Thoracic aorta (tissue), 2 donors: ENCODE data around the gene ZNF282. TPM values are rescaled to one million over a fixed set of nuclear protein-coding genes. Genes with fewer than 3 reads are reported as not detected.

ENCODE experiments used
- ATAC-seq: fragments of 150-250 bp; one replicate; pipeline ENCODE4 v1.8.0; 2017; ENCODE audit warnings: low read depth; ENCODE audit not compliant: insufficient number of reproducible peaks, low FRiP score
- DNase-seq: peaks from one replicate; pipeline ENCODE4 v3.0.0-alpha.2; 2020; ENCODE audit warnings: low spot score
- H3K27ac ChIP-seq, 2 donors: fragments of 200-600 bp; sonication (generic); 1 replicate in 1 of 2; 2 replicates in 1 of 2; pipeline ENCODE4 v1.5.1; 2016; ENCODE audit warnings: mild to moderate bottlenecking in 2 of 2, moderate library complexity in 2 of 2
- H3K27me3 ChIP-seq: fragments of 200-600 bp; sonication (generic); replicated peaks from 2 replicates; pipeline ENCODE4 v1.6.0; 2016; ENCODE audit warnings: mild to moderate bottlenecking; ENCODE audit not compliant: insufficient read depth
- H3K36me3 ChIP-seq: fragments of 200-600 bp; sonication (generic); one replicate; pipeline ENCODE4 v1.5.1; 2016
- H3K4me1 ChIP-seq, 2 donors: fragments of 200-600 bp; sonication (generic); 1 replicate in 1 of 2; 2 replicates in 1 of 2; pipeline versions ENCODE4 v1.5.1 to v1.6.0; 2016; ENCODE audit warnings: low read depth in 2 of 2, mild to moderate bottlenecking in 1 of 2; ENCODE audit not compliant: control insufficient read depth in 1 of 2
- H3K4me3 ChIP-seq: fragments of 200-600 bp; sonication (generic); 2 replicates; pipeline ENCODE4 v1.5.1; 2016; ENCODE audit warnings: mild to moderate bottlenecking
- H3K9me3 ChIP-seq: fragments of 200-600 bp; sonication (generic); 2 replicates; pipeline ENCODE4 v1.5.1; 2016
- total RNA-seq, 2 donors: library from RNA; depleted of rRNA; stranded (reverse); fragments of >200 nt; gene quantifications; one replicate each; pipeline versions ENCODE4 v1.1.0 to v1.2.3, GENCODE V29; 2016
- TF ChIP-seq, protein P1 (sequence below): fragments of 200-600 bp; sonication (generic); IDR thresholded peaks from one replicate; pipeline ENCODE4 v1.5.1; 2019; ENCODE audit warnings: antibody characterized with exemption

ZNF282 gene
- total RNA-seq, 2 donors from 2014 or later = 11.1 to 20.7 TPM

GRCh38 chr7:149191851-149192250 lies 3.5 kb upstream of the ZNF282 start:
- no peak overlapping the region for H3K4me3 ChIP-seq
- H3K27me3 ChIP-seq = no peaks in the 10 kb centered on the region
- H3K27ac ChIP-seq = no peak overlapping the region
- ATAC-seq (no peak), DNase-seq (no peak)
- H3K36me3 ChIP-seq = no peaks in the 10 kb centered on the region
- H3K9me3 ChIP-seq = no peaks in the 10 kb centered on the region
- TF ChIP-seq, protein P1, sequence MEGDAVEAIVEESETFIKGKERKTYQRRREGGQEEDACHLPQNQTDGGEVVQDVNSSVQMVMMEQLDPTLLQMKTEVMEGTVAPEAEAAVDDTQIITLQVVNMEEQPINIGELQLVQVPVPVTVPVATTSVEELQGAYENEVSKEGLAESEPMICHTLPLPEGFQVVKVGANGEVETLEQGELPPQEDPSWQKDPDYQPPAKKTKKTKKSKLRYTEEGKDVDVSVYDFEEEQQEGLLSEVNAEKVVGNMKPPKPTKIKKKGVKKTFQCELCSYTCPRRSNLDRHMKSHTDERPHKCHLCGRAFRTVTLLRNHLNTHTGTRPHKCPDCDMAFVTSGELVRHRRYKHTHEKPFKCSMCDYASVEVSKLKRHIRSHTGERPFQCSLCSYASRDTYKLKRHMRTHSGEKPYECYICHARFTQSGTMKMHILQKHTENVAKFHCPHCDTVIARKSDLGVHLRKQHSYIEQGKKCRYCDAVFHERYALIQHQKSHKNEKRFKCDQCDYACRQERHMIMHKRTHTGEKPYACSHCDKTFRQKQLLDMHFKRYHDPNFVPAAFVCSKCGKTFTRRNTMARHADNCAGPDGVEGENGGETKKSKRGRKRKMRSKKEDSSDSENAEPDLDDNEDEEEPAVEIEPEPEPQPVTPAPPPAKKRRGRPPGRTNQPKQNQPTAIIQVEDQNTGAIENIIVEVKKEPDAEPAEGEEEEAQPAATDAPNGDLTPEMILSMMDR = no peak
- peaks cover 9 to 13% of the 10 kb centered on the region in 2 donors for H3K4me1 ChIP-seq

DNA sequence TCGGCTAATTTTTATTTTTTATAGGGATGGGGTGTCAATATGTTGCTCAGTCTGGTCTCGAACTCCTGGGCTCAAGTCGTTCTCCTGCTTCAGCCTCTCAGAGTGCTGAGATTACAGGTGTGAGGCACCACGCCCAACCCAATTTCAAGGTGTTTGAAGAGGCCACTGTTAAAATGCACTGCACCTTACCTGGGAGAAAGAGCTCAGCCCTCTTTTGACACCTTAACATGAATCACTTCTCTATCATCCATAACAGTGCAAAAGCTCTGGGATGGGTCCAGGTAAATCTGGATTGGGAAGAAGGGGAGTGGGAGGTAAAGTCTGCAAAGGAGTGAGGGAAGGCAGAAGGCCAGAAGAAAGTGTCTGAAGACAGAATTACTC lies 557 bp upstream of the ZNF282 start:
- peaks cover 14 to 22% of the 10 kb centered on the region in 2 donors for H3K4me1 ChIP-seq
- H3K27me3 ChIP-seq = no peaks in the 10 kb centered on the region
- TF ChIP-seq, protein P1 = no peak
- H3K9me3 ChIP-seq = no peaks in the 10 kb centered on the region
- peaks cover 16% of the 10 kb centered on the region for H3K36me3 ChIP-seq
- peak overlapping the region; percentile 79 to 82 for H3K27ac ChIP-seq
- H3K4me3 ChIP-seq = peak overlapping the region; percentile 95
- DNase-seq = no peak
- no peak for ATAC-seq

DNA sequence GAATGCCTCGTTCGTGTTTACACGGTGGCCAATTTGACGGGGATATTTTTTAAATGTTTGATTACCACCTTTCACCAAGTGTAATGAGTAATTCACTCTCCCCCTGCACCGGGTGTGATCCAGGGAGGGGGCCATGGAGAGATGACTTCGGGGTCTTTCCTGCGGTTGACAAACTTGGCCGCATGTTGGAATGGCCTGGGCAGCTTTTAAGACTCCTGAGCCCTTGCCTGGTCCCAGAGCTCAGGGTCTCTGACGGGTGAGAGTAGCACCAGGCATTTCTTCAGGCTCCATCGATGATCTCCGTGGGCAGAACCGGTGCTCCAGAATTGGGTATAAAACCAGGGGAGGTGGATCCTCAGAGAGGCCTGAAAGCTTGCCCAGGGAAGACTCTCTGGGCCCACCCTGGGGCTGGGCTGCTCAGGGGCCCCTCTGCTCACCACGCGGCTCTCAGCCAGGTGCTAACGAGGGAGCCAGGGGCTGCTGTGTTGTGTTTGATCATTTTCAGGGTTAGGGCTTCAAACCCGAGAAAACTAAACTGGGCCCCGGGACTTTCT lies 882 bp downstream of the ZNF282 start:
- ATAC-seq (no peak), DNase-seq (no peak)
- Histone ChIP-seq H3K36me3 (peaks cover 28% of the 10 kb centered on the region), H3K27me3 (no peaks in the 10 kb centered on the region), H3K4me1 (peaks cover 14 to 22% of the 10 kb centered on the region in 2 donors), H3K4me3 (peak overlapping the region; percentile 95), H3K27ac (peak overlapping the region; percentile 62 to 71), H3K9me3 (no peaks in the 10 kb centered on the region)
- TF ChIP-seq, protein P1 = no peak

DNA sequence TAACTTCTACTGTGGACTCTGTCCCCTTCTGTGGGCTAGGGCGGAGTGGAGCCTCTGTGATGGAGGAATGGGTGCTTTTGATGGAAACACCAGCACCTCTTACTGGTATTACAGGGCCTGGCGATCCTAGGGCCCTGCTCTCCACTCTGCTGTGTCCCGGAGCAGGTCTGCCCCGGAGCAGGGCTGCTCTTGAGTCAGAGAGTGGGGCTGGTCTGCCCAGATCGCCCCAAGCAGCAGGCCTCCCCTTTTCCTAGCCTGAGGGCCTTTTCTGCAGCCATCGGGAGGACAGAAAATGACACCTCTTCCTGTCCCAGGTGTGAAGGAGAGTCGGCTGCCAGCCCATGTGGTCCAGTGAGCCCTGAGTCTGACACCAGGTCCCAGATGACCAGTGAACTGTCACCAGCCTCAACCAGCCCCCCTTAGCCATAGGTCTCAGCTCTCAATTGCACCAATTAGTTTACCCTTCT lies 1.4 kb downstream of the ZNF282 start:
- TF ChIP-seq, protein P1 = no peak
- DNase-seq = no peak
- peaks cover 31% of the 10 kb centered on the region for H3K36me3 ChIP-seq
- H3K4me3 ChIP-seq = peak overlapping the region; percentile 95
- peaks cover 14 to 22% of the 10 kb centered on the region in 2 donors for H3K4me1 ChIP-seq
- H3K9me3 ChIP-seq = no peaks in the 10 kb centered on the region
- no peaks in the 10 kb centered on the region for H3K27me3 ChIP-seq
- peak overlapping the region; percentile 62 to 71 for H3K27ac ChIP-seq
- ATAC-seq = no peak

GRCh38 chr7:149197675-149198074 lies 2.3 kb downstream of the ZNF282 start:
- H3K9me3 ChIP-seq = no peaks in the 10 kb centered on the region
- no peak overlapping the region for H3K4me3 ChIP-seq
- TF ChIP-seq, protein P1 = no peak
- peaks cover 36% of the 10 kb centered on the region for H3K36me3 ChIP-seq
- DNase-seq (no peak), ATAC-seq (no peak)
- H3K4me1 ChIP-seq = peaks cover 14 to 22% of the 10 kb centered on the region in 2 donors
- no peaks in the 10 kb centered on the region for H3K27me3 ChIP-seq
- H3K27ac ChIP-seq = no peak overlapping the region
